ENCODE measurements around the gene PON3. TPM values are rescaled to one million over a fixed set of nuclear protein-coding genes. Genes with fewer than 3 reads are reported as not detected.

The PON3 gene
- total RNA-seq = not detected
- not detected for polyA plus RNA-seq

DNA sequence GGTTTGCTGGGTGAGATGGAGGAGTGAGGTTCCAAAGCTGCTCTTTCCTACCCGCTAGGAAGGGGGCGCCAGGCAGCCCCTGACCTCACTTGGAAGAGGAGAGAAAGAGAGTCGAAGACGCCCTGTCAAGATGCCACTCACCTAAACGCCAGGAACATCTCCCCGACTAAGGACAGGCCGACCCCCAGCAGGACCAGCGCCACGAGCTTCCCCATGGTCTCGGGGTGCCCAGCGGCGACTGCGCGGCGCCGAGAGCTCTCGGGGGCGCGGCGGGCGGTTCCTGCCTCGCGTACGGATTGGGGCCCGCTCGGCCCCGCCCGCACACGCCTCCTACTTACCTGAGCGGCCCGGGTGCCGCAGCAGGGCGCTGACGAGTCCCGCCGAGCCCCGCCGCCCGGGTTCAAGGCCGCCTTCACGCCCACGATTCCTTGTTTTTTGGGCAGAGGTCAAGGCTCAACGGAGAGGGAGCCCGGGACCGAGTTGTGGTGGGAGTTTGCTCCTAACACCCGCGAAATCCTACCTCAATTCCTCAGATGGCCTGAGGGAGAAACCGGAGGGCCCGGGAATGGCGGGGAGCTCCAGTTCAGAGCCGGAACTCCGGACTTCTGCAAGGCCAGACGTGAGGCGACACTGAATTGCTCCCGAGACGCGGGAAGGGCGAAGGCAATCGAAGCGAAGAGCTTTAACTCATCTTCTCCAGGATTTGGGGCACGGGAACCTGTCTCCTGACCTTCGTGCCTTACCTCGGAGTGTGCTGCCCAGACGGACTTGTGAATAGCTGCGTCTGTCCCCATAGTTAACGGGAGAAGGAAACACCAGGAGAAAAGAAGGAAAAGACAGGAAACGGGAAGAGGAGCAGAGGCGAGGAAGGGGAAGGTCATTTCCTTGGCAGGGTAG is at the start of gene PON3:
Gene PON3 (minus strand): TSS at position 240 of the 897 bp plus-strand sequence. CDS start 25 bp downstream, at position 215.
- H3K4me3 ChIP-seq (ENCODE audit: low read length) = peak within 1 kb of the TSS; percentile 27
- no peaks in the 10 kb centered on the region for H3K4me1 ChIP-seq (ENCODE audit: insufficient read depth, low read length)
- POLR2A ChIA-PET = no interaction called here
- Mint-ChIP-seq H3K4me1 (peaks cover 4 to 9% (median 8%) of the 10 kb centered on the region in 3 donors), H3K27ac (no peak within 1 kb of the TSS), H3K9me3 (peaks cover 0 to 4% (median 0%) of the 10 kb centered on the region in 5 donors), H3K27me3 (peaks cover 29 to 49% of the 10 kb centered on the region in 2 donors), H3K4me3 (peak within 1 kb of the TSS; percentile 16 to 76 (median 67)), H3K36me3 (no peaks in the 10 kb centered on the region)
- H3K9me3 ChIP-seq (ENCODE audit: low read length) = no peaks in the 10 kb centered on the region
- no peaks in the 10 kb centered on the region for H3K36me3 ChIP-seq (ENCODE audit: insufficient read depth, low read length)
- H3K27me3 ChIP-seq (ENCODE audit: insufficient read depth, low read length, poor library complexity, severe bottlenecking) = peaks cover 10% of the 10 kb centered on the region
- H3K27ac ChIP-seq (ENCODE audit: low read depth, low read length) = no peak within 1 kb of the TSS
- CTCF ChIA-PET = interaction anchor here (1.0 to 1.7 kb wide), 5 partner anchors 10 to 80 kb away, joined by 3 to 9 read pairs (median 4); partner anchors contain the start of gene PON2
- peak in 3 of 5 donors; percentile 16 to 52 (median 26) for DNase-seq

DNA sequence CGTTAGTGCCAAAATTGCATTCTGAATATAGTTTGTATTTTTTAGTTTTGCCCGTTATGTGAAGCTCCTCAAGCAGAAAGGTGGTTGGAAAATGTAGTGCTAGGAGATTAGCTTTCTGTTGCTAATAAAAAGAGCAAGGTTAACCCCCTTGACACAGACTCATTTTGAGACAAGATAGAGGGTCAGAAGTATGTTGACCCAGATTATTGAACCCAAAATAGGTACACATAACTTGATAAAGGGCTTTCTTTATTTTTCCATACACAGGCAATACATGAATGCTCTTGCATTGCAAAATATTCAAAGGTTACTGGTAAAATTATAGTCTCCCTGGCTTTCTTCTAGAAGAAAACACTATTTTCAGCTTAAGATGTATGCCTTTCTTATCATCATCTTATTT is 48.6 kb upstream of the PON3 start:
- H3K36me3 ChIP-seq (ENCODE audit: insufficient read depth, low read length) = no peaks in the 10 kb centered on the region
- Mint-ChIP-seq H3K4me1 (no peaks in the 10 kb centered on the region), H3K27ac (no peak overlapping the region), H3K4me3 (no peak overlapping the region), H3K27me3 (peaks cover 0 to 9% of the 10 kb centered on the region in 2 donors), H3K36me3 (no peaks in the 10 kb centered on the region), H3K9me3 (no peaks in the 10 kb centered on the region)
- no peaks in the 10 kb centered on the region for H3K27me3 ChIP-seq (ENCODE audit: insufficient read depth, low read length, poor library complexity, severe bottlenecking)
- no peaks in the 10 kb centered on the region for H3K4me1 ChIP-seq (ENCODE audit: insufficient read depth, low read length)
- no peak overlapping the region for H3K27ac ChIP-seq (ENCODE audit: low read depth, low read length)
- H3K9me3 ChIP-seq (ENCODE audit: low read length) = no peaks in the 10 kb centered on the region
- ChIA-PET POLR2A (no interaction called here), CTCF (interaction anchor here (1.3 kb wide), 1 partner anchor 11 kb away, joined by 3 read pairs; no protein-coding TSS in a partner anchor)
- H3K4me3 ChIP-seq (ENCODE audit: low read length) = no peak overlapping the region
- no peak for DNase-seq

DNA sequence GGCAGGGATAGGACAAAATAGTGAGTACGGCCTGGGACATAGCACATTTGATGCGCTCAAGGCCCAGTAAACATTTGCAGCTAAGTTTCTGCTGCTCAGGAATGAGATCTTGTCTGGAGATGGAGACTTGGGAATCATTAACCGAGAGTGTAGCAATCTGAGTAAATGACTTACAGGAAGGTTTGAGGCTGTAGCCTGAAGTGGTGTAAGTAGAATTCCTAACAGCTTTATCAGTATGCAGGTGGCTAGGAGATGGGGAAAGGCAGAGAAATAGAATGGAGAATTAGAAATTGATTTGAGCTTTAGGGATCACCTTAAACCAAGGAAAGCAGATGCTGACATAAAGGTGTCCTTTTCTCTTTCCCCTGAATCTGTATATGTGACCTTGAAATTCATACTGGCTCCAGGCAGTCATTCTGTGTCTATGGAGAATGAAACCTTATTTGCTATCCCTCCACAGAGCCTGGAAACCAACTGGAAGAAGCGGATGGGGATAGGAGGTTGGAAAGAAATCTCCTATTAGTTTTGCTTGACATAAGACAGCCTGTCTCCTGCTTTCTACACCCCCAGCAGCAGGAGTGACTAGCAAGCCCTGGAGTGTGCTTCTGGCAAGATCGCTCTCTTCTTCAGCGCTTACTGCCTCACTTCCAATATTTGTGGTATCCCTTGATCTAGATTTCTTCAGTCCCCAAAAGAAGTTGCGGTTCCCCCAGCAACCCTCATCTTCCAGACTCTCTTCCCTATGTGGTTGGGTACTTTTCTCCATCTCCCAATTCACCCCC is 45.1 kb upstream of the PON3 start:
- H3K4me1 ChIP-seq (ENCODE audit: insufficient read depth, low read length) = no peaks in the 10 kb centered on the region
- no peaks in the 10 kb centered on the region for H3K27me3 ChIP-seq (ENCODE audit: insufficient read depth, low read length, poor library complexity, severe bottlenecking)
- no peak for DNase-seq
- H3K36me3 ChIP-seq (ENCODE audit: insufficient read depth, low read length) = no peaks in the 10 kb centered on the region
- no peak overlapping the region for H3K27ac ChIP-seq (ENCODE audit: low read depth, low read length)
- no peak overlapping the region for H3K4me3 ChIP-seq (ENCODE audit: low read length)
- ChIA-PET CTCF (interaction anchor here (1.2 kb wide), 1 partner anchor 36 kb away, joined by 3 read pairs; no protein-coding TSS in a partner anchor), POLR2A (no interaction called here)
- Mint-ChIP-seq H3K27ac (no peak overlapping the region), H3K36me3 (no peaks in the 10 kb centered on the region), H3K9me3 (no peaks in the 10 kb centered on the region), H3K4me1 (peaks cover 0 to under 1% (median 0%) of the 10 kb centered on the region in 3 donors), H3K27me3 (peaks cover 0 to 9% of the 10 kb centered on the region in 2 donors), H3K4me3 (no peak overlapping the region)
- no peaks in the 10 kb centered on the region for H3K9me3 ChIP-seq (ENCODE audit: low read length)

DNA sequence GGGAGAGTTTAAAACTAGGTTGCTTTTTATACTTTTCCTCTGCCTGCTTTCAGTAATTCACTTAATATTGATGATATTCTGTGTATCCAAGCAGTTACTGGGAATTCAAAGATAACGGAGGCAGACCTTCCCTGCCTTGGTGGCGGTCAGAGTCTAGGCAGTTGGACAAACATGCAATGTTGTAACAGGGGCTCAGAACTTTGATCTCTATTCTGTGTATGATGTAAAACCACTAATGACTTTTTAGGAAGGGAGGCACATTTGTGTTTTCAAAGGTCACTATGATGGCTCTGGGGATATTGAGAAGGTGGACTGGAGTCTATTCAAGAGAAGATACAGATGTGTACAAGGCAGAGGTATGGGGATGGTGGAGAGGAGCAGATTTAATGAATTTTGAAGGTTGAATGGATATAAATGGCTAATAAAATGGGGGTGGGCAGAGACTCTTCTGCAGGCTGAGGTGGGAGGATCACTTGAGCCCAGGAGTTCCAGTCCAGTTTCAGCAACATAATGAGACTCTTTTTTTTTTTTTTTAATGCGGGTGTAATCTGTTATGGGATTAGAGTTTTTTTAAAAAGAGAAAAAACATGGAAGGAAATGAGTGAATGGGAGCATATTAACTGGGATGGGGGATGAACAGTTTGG is 44.3 kb upstream of the PON3 start:
- Mint-ChIP-seq H3K36me3 (no peaks in the 10 kb centered on the region), H3K27me3 (peaks cover 0 to 9% of the 10 kb centered on the region in 2 donors), H3K9me3 (no peaks in the 10 kb centered on the region), H3K4me1 (peaks cover 1 to 5% (median 1%) of the 10 kb centered on the region in 3 donors), H3K27ac (no peak overlapping the region), H3K4me3 (peak overlapping the region in 1 of 7 donors; percentile 1)
- Histone ChIP-seq H3K9me3 (ENCODE audit: low read length) (no peaks in the 10 kb centered on the region), H3K4me1 (ENCODE audit: insufficient read depth, low read length) (no peaks in the 10 kb centered on the region), H3K27me3 (ENCODE audit: insufficient read depth, low read length, poor library complexity, severe bottlenecking) (no peaks in the 10 kb centered on the region), H3K4me3 (ENCODE audit: low read length) (no peak overlapping the region), H3K36me3 (ENCODE audit: insufficient read depth, low read length) (no peaks in the 10 kb centered on the region), H3K27ac (ENCODE audit: low read depth, low read length) (no peak overlapping the region)
- POLR2A ChIA-PET = no interaction called here
- CTCF ChIA-PET = no interaction called here
- DNase-seq = no peak

DNA sequence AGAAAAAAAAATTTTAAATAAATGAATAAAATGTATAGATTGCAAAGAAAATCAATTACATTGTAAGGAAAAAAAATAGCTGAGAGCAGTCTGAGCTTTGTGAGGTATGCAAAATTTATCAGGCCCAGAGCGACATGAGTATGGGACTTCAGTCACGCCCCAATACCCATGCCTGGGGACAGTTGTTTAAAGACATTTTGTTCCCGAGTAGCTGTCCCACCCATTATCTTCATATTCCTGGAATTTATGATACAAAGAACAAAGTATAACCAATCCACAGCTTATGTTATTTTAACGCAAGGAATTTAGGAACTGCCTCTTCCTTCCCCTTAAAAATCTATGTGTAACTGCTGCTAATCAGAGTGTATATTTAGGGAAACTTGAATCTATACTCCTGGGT is 40.2 kb upstream of the PON3 start:
- Histone ChIP-seq H3K9me3 (ENCODE audit: low read length) (no peaks in the 10 kb centered on the region), H3K4me1 (ENCODE audit: insufficient read depth, low read length) (peaks cover 7% of the 10 kb centered on the region), H3K27me3 (ENCODE audit: insufficient read depth, low read length, poor library complexity, severe bottlenecking) (no peaks in the 10 kb centered on the region), H3K4me3 (ENCODE audit: low read length) (no peak overlapping the region), H3K36me3 (ENCODE audit: insufficient read depth, low read length) (no peaks in the 10 kb centered on the region), H3K27ac (ENCODE audit: low read depth, low read length) (no peak overlapping the region)
- Mint-ChIP-seq H3K4me3 (peak overlapping the region in 1 of 7 donors; percentile 82), H3K9me3 (no peaks in the 10 kb centered on the region), H3K27ac (no peak overlapping the region), H3K4me1 (peaks cover 10 to 21% (median 19%) of the 10 kb centered on the region in 3 donors), H3K27me3 (no peaks in the 10 kb centered on the region), H3K36me3 (peaks cover 0 to 3% (median 2%) of the 10 kb centered on the region in 3 donors)
- CTCF ChIA-PET = no interaction called here
- DNase-seq = no peak
- POLR2A ChIA-PET = no interaction called here

DNA sequence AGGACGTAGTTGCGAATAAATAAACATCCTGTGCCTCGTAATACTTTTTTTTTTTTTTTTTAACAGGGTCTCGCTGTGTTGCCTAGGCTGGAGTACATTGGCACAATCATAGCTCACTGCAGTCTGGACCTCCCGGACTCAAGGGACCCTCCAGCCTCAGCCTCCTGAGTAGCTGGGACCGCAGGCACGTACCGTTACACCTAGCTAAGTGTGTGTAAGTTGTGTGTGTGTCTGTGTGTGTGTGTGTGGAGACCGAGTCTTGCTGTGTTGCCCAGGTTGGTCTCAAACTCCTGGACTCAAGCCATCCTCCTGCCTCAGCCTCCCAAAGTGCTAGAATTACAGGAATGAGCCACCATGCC is 39.2 kb upstream of the PON3 start:
- Histone ChIP-seq H3K4me1 (ENCODE audit: insufficient read depth, low read length) (peaks cover 7% of the 10 kb centered on the region), H3K27ac (ENCODE audit: low read depth, low read length) (peak overlapping the region; percentile 39), H3K9me3 (ENCODE audit: low read length) (no peaks in the 10 kb centered on the region), H3K27me3 (ENCODE audit: insufficient read depth, low read length, poor library complexity, severe bottlenecking) (no peaks in the 10 kb centered on the region), H3K4me3 (ENCODE audit: low read length) (peak overlapping the region; percentile 35), H3K36me3 (ENCODE audit: insufficient read depth, low read length) (no peaks in the 10 kb centered on the region)
- no peaks in the 10 kb centered on the region for H3K9me3 Mint-ChIP-seq
- DNase-seq = no peak
- H3K27ac Mint-ChIP-seq = peak overlapping the region; percentile 59 to 96 (median 90)
- peak overlapping the region; percentile 84 to 93 (median 87) for H3K4me3 Mint-ChIP-seq
- ChIA-PET CTCF (interaction anchor here (0.5 to 1.0 kb wide), 3 partner anchors 40 to 42 kb away, joined by 3 read pairs; no protein-coding TSS in a partner anchor), POLR2A (no interaction called here)
- peaks cover 0 to 3% (median 2%) of the 10 kb centered on the region in 3 donors for H3K36me3 Mint-ChIP-seq
- peaks cover 0 to 4% of the 10 kb centered on the region in 2 donors for H3K27me3 Mint-ChIP-seq
- H3K4me1 Mint-ChIP-seq = peaks cover 10 to 21% (median 19%) of the 10 kb centered on the region in 3 donors

DNA sequence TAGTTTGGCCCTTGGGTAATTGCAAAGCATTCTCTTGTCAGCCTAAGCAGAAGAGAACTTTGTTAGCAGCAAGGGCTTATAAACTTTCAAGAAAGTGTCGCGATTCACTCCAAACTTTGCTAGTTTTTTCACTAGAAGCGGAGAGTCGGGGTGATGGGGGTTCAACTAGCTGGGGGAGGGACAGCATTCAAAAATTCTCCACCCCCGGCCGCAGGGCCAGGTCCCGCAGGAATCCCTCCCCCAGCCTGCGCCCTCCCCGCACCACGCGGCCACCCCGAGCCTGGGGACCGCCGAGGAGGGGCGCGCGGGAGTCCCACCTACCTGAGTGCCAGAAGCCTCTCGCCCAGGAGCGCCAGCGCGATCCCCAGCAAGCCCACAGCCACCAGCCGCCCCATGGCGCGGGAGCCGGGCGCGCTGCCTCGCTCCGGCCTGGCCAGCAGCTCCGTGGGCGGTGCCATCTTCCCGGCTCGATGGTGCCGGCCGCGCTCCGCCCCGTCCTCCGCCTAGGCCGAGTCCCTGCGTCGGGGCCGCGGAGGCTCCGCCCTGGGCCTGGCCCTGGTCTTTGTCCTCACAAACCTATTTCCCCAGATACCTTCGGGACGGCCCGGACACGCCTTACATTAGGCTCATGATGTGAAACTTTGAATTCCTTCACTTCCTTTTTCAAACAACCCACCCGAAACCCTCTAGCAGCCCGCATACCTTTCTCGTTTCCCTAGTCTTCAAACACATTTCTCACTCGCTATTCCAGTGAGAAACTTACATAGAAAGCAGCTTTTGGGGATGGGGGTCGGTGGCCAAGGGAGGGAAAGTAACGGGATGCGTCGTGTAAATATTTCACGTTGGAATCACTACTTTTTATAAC is 38.6 kb upstream of the PON3 start, which contains the start of gene PON2:
Gene PON2 (minus strand): TSS at position 472 of the 865 bp plus-strand sequence. CDS start 77 bp downstream, at position 395.
- Mint-ChIP-seq H3K27ac (peak within 1 kb of the TSS; percentile 59 to 96 (median 90)), H3K9me3 (no peaks in the 10 kb centered on the region), H3K4me3 (peak within 1 kb of the TSS; percentile 84 to 93 (median 87)), H3K36me3 (peaks cover 0 to 3% (median 2%) of the 10 kb centered on the region in 3 donors), H3K4me1 (peaks cover 10 to 21% (median 19%) of the 10 kb centered on the region in 3 donors), H3K27me3 (peaks cover 0 to 4% of the 10 kb centered on the region in 2 donors)
- H3K27me3 ChIP-seq (ENCODE audit: insufficient read depth, low read length, poor library complexity, severe bottlenecking) = no peaks in the 10 kb centered on the region
- ChIA-PET CTCF (interaction anchor here (0.5 to 1.0 kb wide), 4 partner anchors 10 to 43 kb away, joined by 3 read pairs; no protein-coding TSS in a partner anchor), POLR2A (no interaction called here)
- H3K27ac ChIP-seq (ENCODE audit: low read depth, low read length) = peak within 1 kb of the TSS; percentile 39
- H3K4me3 ChIP-seq (ENCODE audit: low read length) = peak within 1 kb of the TSS; percentile 35
- H3K4me1 ChIP-seq (ENCODE audit: insufficient read depth, low read length) = peaks cover 7% of the 10 kb centered on the region
- no peaks in the 10 kb centered on the region for H3K9me3 ChIP-seq (ENCODE audit: low read length)
- no peaks in the 10 kb centered on the region for H3K36me3 ChIP-seq (ENCODE audit: insufficient read depth, low read length)
- peak; percentile 7 to 56 (median 39) for DNase-seq
